IPS-NIHi7 (cell line): ENCODE results near the gene ANKRD6.

ENCODE experiments used
- DNase-seq: peaks from one replicate; pipeline ENCODE4 v3.0.0; 2012; ENCODE audit warnings: mixed read lengths; ENCODE audit errors: extremely low spot score

The ANKRD6 gene

DNA sequence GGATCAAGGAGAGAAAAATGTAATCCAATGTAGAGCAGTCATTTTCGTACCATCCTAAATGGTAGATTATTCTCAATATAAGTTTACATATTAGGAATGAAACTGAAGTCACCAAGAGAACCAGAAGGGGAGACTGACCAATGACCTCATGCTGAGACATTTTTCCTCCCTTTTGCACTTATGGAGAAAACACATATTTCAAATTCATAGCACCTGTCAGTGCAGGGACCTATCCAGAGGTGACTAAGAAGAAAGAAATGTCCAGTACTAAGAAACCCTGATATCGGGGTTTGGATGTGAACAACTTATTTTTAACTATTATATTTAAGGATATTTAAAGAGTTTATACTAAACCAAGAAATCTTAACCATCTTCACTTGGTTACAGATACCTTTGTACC is 222.2 kb downstream of the ANKRD6 start:
- no peak for DNase-seq

DNA sequence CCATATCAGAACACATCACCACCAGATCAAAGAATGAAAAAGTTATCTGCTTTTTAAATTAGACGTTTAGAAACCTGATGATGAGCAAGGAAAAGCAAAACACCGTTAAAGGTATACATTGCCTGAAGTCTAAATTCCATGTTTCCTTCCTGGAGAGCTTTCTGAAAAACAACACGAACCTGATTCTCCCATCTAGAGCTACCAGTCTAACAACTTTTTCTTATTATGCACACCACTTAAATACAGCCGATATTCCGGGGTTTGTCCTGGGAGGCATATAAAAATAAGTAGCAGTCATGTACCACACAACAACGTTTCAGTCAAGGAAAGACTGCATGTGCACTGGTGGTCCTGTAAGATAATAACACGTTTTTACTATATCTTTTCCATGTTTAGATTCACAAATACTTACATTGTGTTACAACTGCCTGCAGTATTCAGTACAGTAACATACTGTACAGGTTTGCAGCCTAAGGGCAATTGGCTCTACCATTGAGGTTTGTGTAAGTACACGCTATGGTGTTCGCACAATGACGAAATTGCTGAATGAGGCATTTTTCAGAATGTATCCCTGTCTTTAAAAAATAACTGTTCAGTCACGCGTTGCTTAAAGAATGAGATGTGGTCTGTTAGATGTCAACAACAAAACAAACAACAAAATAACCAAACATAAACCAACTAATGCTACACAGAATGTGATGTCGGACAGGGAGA is 224.7 kb downstream of the ANKRD6 start:
- no peak for DNase-seq

DNA sequence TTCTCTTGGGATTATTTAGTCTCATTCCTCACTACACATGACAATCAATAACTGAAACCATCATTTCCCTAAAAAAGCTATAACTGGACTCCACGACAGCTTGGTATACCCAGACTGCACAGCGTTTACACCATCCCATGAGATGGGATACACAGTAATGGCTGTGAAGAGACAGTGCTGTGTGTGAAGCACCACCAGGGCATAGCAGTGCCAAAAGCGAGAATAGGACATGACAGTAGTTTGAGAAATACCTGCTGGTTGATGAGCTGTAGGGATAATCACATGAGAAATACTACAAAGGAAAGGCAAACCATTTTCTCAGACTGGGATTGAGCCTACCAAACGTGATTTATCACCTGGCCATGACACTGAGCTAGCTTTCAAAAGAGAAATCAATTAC is 228.0 kb downstream of the ANKRD6 start:
- DNase-seq = no peak

- DNase-seq = no peak
Observed at GRCh38 chr6:89661559-89661958, 228.6 kb downstream of the ANKRD6 start.

GRCh38 chr6:89662659-89663223 is 229.8 kb downstream of the ANKRD6 start:
- no peak for DNase-seq

- peak; percentile 36 for DNase-seq
Observed at GRCh38 chr6:89667872-89668556, 235.1 kb downstream of the ANKRD6 start.

DNA sequence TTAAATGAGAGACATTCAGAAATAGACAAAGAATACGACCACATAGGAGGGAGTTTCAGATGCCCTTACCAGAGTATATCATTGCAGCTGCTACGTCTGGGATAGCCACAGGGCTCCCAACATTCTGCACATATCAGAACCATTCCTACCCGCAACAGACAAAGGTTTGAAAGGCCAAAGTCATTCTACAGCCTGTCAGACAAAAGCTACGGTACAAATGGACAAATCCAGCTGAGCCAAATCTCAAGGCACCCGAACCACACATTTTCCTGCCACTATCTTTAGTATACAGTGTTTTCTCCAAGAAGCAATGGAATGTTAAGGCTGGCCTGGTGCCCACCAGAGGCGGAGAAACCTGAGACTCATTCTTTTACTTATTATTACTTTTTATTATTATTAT is 236.1 kb downstream of the ANKRD6 start:
- no peak for DNase-seq

GRCh38 chr6:89670935-89671565 is 238.1 kb downstream of the ANKRD6 start:
- no peak for DNase-seq

DNA sequence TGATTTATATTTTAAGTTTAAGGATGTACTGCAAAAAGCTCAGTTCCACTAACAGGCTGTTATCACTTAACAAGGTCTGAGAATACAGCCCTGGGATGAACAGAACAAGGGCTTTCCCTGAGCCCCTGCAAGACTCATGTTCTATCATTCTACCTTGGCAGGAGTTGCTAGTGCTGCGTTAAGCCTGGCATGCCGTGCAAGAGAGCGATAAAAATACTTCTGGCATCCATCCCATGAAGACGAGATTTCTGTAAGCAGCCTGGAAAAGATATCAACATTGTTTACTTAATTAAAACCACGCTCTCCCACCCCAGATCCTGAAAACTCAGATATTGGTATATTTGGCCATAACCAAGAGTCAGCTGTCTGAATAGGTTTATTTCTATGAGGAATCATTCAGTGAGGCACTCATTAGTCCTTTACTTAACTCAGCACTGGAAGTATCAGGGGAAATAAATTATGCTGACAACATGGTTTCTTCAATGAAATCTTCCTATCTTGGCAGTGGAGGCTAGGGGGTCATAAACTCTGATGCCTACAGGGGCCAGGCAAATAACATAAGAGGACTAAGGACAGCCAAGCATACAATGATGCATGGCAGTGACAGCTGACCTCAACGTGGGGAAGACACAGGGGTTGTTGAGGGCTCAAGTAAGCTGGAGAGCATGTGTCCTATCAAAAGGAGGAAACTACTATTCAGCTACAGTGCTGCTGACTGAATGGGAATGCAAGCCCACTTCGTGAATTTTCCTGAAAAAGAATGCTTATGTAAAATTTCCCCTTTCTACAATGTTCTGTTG is 243.2 kb downstream of the ANKRD6 start:
- DNase-seq = no peak

DNA sequence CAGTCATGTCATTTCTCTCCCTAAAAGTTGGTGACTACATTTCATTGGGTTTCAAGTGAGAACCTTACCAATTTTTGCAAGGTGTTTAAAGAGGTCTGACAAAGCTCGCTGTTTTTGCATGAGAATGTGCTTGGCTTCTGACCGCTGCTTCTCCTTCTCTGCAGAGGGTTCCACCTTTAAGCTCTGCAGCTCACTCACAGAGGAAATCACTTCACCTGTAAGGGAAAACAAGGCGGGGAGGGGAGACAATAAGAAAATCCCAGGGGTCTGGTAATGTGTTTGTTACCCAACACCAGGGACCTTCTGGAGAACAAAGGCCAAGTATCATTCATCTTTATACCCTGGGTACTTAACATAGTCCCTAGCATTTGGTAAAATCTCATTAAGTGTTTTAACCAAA is 245.6 kb downstream of the ANKRD6 start:
- DNase-seq = no peak

DNA sequence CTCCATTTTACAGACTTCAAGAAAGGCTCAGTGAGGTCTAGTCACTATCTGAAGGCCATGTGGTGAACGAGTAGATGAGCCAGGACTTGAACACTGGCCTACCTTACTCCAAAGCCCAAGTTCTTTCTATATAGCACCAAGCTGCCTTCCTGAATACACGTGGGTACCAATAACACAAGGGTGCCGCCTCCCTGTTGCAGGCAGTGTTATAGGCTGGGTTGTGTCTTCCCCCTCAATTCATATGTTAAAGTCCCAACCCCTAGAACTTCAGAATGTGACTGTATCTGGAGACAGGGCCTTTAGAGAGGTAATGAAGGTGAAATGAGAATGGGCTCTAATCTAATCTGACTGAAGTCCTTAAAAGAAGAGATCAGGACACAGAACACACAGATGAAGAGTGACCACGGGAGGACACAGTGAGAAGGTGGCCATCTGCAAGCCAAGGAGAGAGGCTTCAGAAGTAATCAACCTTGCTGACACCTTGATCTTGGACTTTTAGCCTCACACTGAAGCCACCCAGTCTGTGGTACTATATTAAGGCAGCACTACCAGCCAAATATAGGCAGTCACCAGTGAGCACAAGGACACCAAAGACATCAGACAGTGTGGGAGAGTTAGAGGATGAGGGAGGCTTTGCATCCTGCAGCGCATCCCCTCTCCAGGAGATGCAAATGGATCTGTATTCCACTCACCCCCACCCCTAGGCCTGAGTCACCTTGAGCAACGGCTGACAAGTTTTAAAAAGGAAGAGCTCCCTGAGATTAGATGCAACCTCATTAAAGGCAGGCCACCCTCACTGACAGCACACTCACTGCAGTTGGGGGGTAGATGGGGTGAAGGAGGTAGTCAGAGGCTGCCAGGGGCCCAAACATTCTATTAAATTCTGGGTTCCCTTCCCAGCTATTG is 246.5 kb downstream of the ANKRD6 start:
- DNase-seq = no peak

DNA sequence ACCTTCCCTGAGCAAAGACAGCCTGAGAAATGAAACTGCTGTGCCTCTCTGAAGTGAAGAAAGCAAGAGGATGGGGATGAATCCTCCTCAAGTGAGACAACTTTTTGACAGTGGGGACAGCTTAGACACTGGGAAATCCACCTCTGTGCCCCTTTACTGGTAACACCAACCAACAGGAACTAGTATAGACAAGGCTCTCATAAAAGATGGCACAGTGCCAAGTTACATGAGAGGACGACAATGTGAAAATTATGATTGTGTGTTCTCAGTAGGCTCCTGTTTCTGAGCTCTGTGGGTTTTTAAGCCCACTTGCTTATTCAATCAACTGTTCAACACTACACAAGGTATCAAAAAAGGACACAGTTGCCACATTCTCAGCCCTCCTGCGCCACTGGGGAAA is 247.2 kb downstream of the ANKRD6 start:
- DNase-seq = no peak

DNA sequence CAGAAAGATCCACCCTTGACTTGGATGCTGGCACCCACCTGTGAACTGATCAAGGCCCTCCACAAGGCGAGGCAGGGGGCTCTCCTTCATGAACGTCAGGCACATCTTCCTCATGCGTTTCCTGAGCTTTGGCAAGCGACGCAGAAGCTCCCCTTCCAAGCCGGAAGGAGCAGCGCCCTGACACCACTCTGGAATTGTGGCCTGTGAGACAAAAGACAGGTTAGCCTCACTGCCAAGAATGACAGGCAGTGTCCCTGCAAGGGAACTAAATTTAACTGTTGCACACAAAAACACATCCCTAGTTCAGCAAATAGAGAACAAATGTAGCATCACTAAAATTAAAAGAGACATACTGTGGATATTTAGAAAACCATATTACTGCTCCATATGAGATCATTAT is 247.6 kb downstream of the ANKRD6 start:
- no peak for DNase-seq

- no peak for DNase-seq
Observed at GRCh38 chr6:89681983-89682564, 249.1 kb downstream of the ANKRD6 start.

DNA sequence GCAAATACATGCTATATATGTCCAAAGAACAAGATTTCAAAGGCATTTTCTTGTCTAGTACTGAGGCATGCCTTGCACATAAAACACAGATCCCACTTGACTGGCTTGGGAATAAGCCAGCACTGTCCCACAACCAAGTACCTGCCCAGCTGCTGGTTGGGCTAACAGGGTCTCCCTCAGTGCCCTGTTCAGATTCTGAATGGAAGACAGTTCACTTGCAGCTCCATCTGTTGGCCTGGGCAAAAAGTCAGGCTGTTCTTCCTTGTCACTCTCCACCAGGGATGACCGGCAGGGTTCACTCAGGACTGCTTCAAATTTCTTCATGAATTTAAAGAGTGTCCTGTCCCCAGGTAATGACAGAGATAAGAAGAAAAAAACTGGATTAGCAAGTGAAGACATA is 250.0 kb downstream of the ANKRD6 start:
- no peak for DNase-seq
